ENCODE data around the gene TRAF7.
"Not testable (repeated sequence)": the region's sequence is repeated elsewhere in the genome, so short reads cannot be mapped to it uniquely, and the experiment has no call there.

TRAF7 gene

DNA sequence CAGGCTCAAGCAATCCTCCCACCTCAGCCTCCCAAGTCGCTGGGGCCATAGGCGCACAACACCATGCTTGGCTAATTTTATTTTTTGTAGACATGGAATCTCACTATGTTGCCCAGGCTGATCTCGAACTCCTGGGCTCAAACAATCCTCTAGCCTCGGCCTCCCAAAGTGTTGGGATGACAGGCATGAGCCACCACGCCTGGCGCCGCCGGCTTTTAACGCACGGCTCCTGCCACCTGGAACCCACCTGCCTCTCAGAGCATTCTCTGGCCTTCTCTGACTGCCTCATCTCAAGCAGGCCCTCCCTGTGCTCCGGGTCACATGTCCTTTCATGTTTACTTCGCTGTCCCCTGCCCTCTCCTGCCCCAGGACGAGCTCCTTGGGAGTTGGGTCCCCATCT, 30.5 kb downstream of the TRAF7 start:
- no peak for DNase-seq

DNA sequence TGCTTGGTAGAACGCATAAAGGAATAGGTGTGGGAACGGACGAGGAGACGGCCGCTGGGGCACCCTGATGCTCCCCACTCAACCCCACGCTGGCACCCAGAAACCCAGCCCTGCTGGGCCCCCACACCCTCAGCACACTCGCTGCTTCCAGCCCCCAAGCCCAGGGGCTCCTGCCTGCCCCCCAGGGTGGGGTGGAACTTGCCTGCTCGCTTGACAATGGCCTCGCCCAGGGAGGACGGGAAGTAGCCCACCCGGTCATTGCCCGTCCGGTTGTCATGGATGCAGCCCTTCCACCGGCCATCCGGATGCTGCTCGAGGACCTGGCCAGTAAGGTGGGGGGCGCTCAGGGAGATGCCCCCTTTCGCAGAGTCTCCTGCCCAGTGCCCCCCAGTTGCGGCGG, 30.9 kb downstream of the TRAF7 start:
- DNase-seq = no peak

DNA sequence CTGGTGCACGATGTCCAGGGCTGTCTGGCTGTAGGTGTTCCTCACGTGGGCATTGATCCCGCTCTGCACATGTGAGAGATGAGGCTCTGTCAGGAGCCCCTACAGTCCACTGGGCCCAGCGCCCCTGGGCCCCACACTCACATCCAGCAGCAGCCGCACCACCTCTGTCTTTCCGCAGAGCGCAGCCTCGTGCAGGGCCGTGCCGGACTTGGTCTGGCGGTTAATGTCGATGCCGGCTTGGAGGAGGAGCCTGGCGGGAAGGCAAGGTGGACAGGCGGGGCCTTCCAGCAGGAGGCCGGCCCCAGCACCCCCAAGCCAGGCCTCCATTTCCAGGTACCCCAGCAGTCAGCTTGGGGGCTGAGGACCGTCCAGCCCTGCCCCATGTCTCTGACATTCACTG, 31.6 kb downstream of the TRAF7 start:
- no peak for DNase-seq

DNA sequence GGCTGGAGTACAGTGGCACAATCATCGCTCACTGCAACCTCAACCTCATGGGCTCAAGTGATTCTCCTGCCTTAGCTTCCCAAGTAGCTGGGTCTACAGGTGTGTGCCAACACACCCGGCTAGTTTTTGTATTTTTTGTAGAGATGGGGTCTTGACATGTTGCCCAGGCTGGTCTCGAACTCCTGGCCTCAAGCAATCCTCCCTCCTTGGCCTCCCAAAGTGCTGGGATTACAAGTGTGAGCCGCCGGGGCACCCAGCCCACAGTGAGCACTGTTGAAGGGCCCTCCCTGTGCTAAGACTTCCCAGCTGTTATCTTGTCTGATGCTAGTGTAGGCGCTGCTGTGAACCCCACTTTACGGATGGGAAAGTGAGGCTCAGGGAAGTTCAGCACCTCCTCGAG, 32.8 kb downstream of the TRAF7 start:
- DNase-seq = no peak

DNA sequence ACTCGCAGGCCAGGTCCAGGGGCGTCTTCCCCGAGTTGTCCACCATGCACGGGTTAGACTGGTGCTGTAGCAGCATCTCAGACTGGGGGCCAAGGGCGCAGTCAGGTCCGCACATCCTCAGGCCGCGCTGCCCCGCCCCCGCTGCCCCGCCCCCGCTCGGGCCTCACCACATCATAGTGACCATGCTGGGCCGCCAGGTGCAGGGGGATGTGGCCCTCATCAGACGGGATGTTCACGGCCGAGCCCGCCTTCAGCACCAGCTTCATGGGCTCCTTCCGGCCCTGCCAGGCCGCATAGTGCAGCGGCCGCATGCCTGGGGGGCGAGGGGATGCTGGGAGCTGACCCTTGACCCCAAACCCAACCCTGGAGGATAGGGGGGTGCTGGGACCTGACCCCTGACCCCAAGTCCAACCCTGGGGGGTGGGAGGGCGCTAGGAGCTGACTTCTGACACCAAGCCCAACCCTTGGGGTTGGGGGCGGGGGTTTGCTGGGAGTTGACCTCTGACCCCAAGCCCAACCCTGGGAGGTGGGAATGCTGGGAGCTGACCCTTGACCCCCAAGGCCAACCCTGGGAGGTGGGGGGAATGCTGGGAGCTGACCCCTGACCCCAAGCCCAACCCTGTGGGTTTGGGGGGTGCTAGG, 33.8 kb downstream of the TRAF7 start:
- DNase-seq = no peak

DNA sequence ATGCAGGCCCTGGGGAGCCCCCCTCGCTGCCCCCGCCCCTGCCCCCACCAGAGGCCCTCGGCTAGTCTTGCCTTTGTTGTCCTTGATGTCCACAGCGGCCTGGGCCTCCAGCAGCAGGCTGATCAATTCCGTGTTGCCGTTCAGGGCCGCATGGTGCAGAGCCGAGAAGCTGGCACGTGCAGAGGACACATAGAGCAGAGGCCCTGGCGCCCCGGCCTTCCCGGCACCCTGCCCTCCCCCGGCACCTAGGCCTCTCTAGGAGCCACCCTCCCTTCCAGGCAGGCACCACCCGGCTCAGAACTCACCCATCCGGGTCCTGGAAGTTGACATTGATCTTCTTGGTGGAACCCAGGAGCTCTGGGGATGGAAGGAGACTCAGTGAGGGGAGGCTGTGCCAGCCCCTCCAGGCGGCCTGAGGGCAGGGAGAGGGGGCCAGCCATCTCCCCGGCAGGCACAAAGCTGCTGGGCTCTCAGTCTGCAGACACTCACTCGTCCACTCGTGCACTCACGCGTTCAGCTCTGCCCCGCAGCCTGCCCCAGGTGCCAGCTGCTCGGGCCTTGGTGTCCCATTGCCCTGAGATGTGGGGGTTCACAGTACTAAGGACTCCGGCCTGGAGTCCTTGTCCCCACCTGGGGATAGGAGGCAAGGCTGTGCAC, 34.5 kb downstream of the TRAF7 start:
- DNase-seq = no peak

DNA sequence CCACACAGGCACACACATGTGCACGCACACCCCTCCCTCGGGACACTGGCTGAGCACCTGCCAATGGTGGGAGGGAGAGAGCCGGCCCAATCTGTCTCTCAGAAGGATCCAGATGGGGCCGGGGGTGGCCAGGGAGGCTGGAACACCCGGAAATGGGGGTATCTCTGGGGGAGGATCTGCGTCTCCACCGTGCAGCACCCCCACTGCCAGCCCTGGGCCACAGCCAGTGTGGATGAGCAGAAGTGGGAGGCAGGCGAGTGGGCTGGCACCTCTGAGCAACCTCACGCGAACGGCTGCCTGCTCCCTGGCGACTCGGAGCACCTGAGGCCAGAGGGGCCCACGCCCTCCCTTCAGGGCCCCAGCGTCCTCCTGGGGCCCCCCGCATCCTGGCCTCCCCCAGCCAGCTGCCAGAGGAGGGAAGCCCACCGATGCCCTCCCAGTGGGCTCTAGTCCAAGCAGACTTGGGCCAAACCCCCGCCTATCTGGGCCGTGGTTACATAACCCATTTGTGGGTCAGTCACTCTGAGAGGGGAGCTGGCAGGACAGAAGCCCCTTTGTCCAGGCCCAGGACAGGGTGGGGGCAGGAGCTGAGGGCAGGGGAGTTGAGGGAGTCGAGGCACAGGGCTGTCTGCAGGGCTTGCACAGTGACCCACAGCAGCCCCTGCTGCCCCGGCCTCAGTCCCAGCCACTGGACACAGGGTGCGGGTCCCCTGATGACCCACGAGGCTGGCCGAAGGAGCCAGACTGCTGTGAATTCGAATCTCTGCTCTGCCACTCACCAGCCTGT, 35.3 kb downstream of the TRAF7 start:
- no peak for DNase-seq

DNA sequence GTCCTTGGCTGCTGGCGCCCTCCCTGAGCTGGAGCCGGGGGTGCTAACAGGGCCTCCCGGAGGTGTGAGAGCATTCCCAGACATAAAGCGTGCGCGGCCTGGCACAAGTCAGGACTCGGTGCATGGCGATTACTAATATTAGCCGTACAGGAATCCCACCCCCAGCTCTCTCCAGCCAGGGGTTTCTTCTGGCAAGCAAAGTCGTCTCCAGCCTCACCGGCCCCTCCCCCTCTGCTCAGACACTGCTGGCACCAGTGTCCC, 35.8 kb downstream of the TRAF7 start:
- no peak for DNase-seq

DNA sequence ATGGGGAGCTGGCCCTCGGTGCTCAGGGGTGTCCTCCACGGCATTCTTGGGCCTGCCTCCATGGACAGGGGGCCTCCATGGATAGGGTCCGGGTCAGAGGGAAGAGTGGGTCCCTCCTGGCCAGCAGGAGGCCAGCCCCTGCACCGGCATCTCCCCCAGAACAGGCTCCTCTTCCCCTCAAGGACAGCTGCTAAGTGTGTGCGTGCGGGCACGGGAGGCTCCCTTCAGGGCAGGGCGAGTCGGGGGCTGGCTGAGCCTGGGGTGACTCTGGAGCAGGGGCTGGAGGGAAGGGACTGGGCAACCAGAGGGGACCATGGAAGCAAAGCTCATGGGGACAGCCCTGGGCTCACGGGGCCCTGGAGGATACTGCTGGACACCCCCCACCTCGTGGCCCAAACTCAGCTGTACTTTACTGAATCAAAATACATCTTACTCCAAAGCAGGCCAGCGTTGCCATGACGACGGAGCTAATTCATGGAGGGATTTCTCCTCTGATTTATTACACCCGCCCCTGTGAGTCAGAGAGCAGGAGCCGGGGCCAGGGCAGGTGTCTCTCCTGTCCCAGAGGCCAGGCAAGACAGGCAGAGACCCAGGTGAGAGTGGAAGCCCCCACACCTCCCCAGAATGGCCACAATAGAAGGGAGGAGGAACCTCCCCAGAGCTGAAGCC, 38.7 kb downstream of the TRAF7 start:
- no peak for DNase-seq

DNA sequence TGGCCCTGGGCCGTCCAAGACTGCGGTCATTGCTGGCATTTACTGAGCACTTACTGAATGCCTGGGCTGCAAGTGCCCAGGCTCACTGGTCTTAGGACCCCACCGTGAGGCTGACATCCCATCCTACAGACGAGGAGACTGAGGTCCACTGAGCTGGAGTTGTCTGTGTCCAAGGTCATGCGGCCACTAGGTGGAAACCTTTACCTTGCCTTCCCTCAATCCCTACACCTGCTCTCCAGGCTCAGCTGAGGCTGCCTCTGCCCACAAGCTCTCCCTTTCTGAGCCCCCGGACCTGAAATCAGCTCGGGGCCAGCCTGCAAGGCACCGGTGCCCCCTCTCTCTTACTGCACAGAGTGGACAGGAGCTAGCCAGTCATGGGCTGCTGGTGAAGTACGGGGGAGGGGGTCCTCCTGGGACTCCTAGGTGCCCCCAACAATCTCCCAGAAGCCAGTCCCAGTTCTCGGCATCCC, 39.3 kb downstream of the TRAF7 start:
- peak; percentile 16 for DNase-seq

DNA sequence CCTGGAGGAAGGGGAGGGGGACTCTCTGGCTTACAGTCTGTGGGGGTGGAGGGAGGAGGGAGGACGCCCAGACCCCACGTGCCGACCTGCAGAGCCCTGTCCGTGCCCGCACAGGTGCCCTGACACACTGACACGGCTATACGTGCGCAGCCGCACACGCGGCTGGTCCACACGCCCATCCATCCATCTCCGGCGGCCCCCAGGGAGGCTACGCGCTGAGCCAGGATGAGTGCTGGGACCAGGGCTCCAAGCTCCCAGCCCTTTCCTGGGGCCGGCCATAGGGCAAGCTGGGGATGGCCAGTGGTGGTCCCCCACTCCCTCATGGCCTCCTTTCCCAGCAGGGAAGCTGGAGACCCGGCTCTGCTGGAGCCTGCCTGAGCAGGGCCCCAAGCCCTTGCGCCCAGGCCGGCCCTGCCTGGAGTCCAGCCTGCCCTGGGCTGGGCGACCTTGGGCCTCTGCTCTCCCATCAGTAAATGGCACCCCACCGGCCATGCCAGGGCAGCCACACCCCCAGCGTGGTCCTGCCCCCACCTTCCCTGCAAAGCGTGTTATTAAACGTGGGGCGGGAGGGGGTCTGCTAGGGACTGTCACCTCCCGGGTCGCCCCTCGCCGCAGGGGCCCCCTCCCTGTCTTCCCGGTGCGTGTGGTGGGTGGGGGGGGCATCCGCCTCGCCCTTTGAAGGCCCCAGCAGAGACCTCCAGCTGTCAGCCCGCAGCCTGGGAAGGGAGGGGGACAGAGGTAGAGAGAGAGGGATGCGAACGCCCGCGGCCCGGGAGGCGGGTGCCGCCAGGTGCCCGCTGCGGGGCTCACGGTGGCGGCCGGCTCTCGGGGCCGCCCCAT, 40.0 kb downstream of the TRAF7 start:
- no peak for DNase-seq

DNA sequence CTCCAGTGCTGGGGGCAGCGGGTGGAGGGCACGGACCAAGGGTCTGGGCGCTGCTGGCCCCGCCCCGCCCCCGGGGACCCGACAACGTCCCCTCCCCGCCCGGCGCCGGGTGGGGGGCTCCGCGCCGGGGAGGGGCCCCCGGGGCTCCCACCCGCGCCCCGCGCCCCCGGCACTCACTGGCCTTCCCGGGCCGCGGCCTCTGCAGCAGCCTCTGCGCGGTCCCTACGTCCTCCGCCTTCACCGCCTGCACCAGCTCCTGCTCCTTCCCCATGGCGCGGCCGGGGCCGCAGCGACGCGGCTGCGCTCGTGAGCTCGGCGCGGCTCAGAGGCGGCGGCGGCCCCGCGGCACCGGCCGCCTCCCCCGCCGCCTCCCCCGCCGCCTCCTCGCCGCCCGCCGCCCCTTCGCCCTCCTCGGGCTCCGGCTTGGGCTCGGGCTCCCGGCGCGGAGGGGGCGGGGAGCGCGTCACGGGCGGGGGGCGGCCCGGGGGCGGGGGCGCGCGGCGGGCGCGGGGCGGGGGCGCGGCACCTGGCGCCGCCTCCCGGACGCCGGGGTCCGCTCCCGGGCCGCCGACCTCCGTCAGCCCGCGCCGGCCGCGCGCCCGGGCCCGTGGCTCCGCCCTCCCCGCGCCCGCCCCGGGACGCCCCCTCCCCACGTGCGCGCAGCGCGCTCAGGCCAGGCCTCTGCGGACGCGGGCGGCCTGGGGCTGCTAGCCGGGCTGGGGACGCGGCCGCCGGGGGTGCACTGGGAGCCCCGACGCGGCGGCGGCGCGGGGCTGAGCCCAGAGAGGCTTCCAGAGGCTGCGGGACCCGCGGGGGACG, 40.8 kb downstream of the TRAF7 start, which contains the start of gene CASKIN1:
Gene CASKIN1 (minus strand): TSS at position 444 of the 819 bp plus-strand sequence. CDS start 173 bp downstream, at position 271.
- no peak for DNase-seq

DNA sequence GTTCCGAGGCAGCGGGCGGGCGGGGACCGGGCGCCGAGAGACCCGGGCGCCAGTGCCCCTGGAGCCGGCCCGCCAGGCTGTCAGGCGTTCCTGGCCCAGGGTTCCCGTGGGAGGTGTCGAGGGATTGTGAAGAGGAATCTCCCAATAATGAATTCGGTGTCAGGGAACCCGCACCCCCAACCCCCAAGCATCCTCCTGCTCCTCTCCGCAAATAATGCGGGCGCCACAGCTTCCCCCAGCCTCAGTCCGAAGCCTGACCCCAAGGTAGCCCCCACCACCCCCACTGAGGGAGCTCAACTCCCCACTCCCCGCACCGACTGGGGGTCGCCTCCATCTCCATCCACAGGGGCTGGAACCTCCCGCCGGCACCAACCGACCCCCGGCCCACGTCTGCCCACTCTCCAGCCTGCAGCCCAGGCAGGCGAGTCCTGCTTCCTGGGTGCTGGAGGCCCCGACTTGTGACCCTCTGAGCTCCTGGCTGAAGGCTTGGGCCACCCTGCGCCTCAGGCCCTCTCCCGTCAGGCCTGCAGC, 41.5 kb downstream of the TRAF7 start:
- no peak for DNase-seq

DNA sequence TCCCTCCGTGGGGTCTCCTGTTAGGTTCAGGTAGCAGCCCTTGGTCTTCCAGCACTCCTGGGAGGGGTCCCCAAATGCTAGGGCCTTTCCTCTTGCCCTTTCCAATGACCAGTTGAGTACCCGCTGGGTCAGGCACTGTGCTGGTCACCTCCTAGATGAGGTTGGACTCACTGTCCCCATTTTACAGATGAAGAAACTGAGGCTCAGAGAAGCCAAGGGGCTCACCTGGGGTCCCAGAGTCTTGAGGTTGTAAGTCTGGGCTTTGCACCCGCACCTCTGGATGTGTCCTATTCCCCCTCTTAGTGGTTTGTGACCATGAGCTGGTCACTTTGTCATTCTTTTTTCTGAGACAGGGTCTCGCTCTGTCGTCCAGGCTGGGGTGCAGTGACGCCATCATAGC, 42.2 kb downstream of the TRAF7 start:
- DNase-seq = no peak

DNA sequence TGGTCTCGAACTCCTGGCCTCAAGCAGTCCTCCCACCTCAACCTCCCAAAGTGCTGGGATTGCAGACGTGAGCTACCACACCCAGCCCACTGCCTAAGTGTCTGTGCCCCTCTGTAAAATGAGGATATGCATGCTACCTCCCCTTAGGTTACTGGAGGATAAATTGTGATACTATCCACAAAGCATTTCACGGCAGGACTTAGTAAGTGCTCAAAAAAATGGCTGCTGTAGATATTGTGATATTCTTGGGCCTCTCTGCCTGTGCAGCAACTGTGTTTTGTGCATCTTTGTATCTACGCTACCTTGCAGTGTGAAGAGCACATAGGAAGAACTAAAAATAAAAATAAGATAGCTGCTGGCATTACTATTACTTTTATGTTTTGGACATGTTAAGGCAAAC, 42.7 kb downstream of the TRAF7 start:
- DNase-seq = no peak

DNA sequence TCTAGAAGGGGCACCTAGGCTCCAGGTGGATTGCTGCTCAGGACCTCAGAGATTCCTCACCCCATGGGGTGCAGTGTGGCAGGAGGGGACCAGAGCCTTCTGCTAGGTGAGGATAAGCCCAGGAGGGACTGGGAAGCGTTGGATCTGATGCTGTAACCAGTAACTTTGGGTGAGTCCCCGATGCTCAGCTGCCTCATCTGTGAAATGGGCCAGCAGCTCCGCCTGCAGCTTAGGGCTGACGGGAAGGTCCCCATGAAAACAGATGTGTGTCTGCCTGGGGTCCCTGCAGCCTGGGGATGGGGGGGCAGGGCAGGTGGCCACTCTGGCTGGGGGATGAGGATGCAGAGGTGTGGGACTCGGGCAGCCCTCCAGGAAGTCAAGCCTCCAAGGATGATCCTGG, 43.5 kb downstream of the TRAF7 start:
- DNase-seq = no peak

DNA sequence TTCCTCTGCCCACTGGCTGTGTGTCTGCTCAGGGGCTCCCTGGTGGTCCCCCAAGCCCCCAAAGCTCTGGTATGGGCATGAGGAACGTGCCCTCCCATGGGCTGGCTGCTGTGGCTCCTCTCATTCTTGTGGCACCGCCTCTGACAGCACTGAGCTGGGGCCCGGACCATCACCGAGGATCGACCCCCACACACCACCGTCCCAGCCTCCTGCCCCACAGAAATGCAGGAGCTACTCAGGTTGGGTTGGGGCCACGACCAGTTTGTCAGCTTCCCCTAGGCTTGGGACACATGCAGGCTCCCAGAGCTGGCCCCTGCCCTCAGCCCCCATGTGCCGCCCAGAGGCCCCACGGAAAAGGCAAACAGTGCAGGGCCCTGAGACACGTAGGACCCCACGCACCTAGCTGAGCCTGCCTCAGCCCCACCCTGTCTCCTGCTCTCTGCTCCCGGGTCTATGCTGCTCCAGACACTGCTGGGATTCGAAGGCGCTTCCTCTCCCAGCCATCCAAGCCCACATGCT, 44.1 kb downstream of the TRAF7 start:
- DNase-seq = no peak

DNA sequence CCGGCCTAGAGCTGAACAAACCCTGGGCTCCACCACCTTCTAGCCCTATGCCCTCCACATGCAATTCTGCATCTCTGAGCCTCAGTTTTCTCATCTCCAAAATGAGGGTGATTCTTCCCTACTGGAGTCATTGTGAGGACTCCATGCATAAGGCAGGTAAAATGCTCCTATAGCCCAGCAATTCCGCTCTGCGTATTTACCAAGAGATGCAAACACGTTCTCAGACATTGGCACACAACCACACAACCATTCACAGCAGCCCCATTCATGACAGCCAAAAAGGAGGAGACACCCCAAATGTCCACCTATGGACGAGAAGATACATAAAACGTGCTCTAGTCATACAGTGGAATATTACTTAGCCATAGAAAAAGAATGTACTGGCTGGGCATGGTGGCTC, 44.7 kb downstream of the TRAF7 start:
- no peak for DNase-seq

DNA sequence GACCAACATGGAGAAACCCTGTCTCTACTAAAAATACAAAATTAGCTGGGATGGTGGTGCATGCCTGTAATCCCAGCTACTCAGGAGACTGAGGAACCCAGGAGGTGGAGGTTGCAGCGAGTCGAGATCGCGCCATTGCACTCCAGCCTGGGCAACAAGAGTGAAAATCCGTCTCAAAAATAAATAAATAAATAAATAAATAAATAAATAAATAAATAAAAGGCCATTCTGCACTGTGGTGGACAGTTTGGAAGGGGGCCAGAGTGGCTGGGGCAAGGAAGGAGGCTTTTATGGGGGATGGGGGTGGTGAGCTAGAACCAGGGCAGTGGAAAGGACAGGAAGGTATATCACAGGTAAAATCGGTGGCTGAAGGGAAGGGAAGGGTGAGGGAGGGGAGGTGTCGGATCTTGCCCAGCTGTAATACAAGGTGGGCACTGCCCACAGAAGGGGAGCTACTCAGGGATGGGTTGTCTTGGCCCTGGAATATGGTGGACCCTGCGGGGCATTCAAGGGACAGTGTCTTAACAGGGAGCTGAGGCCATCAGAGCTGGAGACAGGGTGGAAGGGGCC, 47.6 kb downstream of the TRAF7 start:
- DNase-seq = not testable (repeated sequence)

DNA sequence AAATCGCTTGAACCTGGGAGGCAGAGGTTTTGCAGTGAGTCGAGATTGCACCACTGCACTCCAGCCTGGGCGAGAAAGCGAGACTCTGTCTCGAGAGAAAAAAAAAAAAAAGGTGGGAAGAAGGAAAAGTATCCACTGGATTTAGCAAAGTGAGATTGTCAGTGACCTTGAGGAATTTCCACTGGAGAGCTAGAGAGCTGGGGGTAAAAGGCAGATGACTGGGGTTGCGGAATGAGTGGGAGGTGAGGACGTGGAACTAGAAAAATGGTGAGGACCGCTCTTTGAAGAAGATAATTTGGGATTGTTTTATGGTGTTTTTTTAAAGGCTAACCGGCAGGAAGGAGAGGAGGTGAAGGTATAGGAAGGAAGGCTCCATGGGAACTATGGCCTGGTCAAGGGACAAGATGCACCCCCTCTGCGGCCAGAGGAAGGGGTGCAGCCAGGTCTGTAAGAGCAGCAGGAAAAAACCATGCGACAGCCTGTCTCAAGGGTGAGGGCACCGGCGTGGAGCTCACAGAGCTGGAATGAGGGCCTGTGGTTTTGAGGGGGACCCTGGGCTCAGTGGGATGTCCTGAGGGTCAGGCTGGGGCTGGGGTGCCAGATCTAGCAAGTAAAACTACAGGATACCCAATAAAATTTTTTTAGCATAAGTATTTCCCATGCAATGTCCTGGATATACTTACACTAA, 49.0 kb downstream of the TRAF7 start:
- no peak for DNase-seq
